ENCODE measurements around the gene CPED1. TPM values are rescaled to one million over a fixed set of nuclear protein-coding genes. Genes with fewer than 3 reads are reported as not detected.

CPED1 gene
- total and polyA plus RNA-seq, 10 of the 15 experiments (the other 5 are each of a cell fraction or from before 2014, with no cell fraction given), result 0.01 to 0.77 (median 0.10) TPM; not detected in 1

DNA sequence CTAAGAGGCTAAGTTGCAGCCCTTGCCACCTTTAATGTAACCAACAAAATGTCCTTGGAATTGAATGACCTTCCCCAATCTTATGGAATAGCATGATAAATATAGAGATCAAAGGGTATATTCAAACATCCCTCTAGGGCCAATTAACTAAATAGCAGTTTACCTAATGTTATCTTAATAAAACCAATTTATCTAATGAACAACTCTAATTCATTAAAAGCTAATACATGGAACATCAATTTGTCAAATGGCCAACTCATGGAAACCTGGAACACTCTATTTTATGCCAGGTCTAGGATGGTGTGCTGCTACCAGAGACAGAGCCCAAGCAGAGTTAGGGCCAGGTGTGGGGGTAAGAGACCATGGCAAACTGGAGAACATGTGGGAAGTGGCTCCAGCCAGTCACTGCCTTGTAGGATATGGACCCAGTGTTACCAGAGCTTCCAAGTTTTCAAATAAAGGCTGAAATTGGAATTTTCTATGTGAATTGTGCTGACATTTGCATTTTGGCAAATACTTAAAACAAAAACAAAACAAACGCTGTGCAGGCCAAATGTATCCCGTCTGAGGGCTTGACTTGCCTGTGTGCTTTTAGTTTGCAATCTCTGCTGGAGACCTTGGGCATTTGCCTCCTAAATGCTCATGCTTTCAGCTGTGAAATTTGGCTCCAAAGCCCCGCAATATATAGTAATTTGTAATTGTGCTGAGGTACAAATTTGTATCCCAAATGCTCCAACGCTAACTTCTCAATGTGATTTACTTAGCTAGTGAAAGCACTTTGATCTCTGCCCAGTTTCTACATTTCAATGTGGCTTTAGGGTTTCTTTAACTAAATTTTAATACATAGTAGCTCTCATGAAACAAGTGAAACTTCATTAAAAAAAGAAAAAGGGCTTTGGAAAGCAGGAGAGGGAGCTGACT, 55.1 kb downstream of the CPED1 start:
- WGBS (ENCODE audit: insufficient coverage, insufficient replicate concordance, low lambda C conversion rate, missing lambda C conversion rate), result 45% methylated on average over 4 of the region's 4 CpGs
- no peaks in the 10 kb centered on the region for H4K20me1 ChIP-seq (ENCODE audit: control insufficient read depth, insufficient read depth)
- ChIA-PET CTCF (interaction anchor here (0.7 kb wide), 1 partner anchor 16 kb away, joined by 3 read pairs; no protein-coding TSS in a partner anchor), SMC1A (ENCODE audit: uncharacterized antibody, unreplicated experiment) (interaction anchor here (0.6 to 1.6 kb wide), 5 partner anchors 16 to 715 kb away, joined by 3 to 4 read pairs (median 3); no protein-coding TSS in a partner anchor), RAD21 (ENCODE audit: unreplicated experiment) (no interaction called here), POLR2A (no interaction called here)
- H3K79me2 ChIP-seq (ENCODE audit: control insufficient read depth, insufficient read depth, low read length), result no peaks in the 10 kb centered on the region
- TF ChIP-seq CHD4 (IDR thresholded peaks at IDR 0.05) (no peak), ZNF274 (IDR thresholded peaks at IDR 0.05; ENCODE audit: insufficient read depth, insufficient read length) (no peak)
- no peak overlapping the region for H3K27ac ChIP-seq (ENCODE audit: control insufficient read depth, insufficient read depth)
- no peak for FAIRE-seq
- no peaks in the 10 kb centered on the region for H3K4me1 ChIP-seq (ENCODE audit: control insufficient read depth, insufficient read depth, low read length)
- H3K9me3 ChIP-seq (replicated peaks; ENCODE audit: control insufficient read depth, insufficient read depth, low read length), result no peaks in the 10 kb centered on the region
- BruUV-seq (replicated peaks), result no TSS peak
- no peaks in the 10 kb centered on the region for H3K27me3 ChIP-seq (replicated peaks in 1 of 2; ENCODE audit: control insufficient read depth in 2 of 2, insufficient read depth in 2 of 2, low read length in 1 of 2)
- H2AFZ ChIP-seq (ENCODE audit: control insufficient read depth, low read depth, low read length), result no peak overlapping the region
- in situ Hi-C loops (cut with MboI), result no loop called here
- no peaks in the 10 kb centered on the region for H3K36me3 ChIP-seq (ENCODE audit: control insufficient read depth in 2 of 2, insufficient read depth in 2 of 2, low read length in 1 of 2)
- H3K4me3 ChIP-seq, result no peak overlapping the region
- H3K4me2 ChIP-seq (ENCODE audit: control insufficient read depth, insufficient read depth), result no peak overlapping the region
- intact Hi-C loops (cut with micrococcal nuclease; ENCODE audit: unreplicated experiment), result no loop called here
- no peak overlapping the region for H3K9ac ChIP-seq (ENCODE audit: control insufficient read depth, insufficient read depth, low read length)
- DNase-seq (ENCODE audit: low read depth, low spot score), result no peak
- no peak for ATAC-seq

DNA sequence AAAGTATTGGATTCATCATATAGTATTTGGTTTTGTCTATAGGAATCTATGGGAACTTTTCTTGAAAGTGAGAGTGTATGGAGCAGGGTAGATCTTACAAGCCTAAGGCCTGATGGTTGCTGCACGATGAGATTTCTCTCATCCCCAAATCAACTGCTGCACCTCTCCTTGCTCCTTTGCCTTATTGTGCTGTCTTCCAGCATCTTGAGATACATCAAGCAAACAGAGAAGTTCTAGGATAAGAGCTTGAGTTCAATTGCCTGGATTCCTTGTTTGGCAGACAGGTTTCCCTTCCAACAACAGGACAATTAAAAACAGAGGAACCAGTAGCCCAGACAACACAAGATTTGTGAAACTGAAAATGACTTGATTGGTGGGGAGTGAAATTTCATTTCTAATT, 56.6 kb downstream of the CPED1 start:
- Histone ChIP-seq H3K4me2 (ENCODE audit: control insufficient read depth, insufficient read depth) (no peak overlapping the region), H2AFZ (ENCODE audit: control insufficient read depth, low read depth, low read length) (no peak overlapping the region), H3K27me3 (replicated peaks in 1 of 2; ENCODE audit: control insufficient read depth in 2 of 2, insufficient read depth in 2 of 2, low read length in 1 of 2) (no peaks in the 10 kb centered on the region), H3K9ac (ENCODE audit: control insufficient read depth, insufficient read depth, low read length) (no peak overlapping the region), H4K20me1 (ENCODE audit: control insufficient read depth, insufficient read depth) (no peaks in the 10 kb centered on the region), H3K9me3 (replicated peaks; ENCODE audit: control insufficient read depth, insufficient read depth, low read length) (no peaks in the 10 kb centered on the region), H3K79me2 (ENCODE audit: control insufficient read depth, insufficient read depth, low read length) (no peaks in the 10 kb centered on the region), H3K27ac (ENCODE audit: control insufficient read depth, insufficient read depth) (no peak overlapping the region), H3K36me3 (ENCODE audit: control insufficient read depth in 2 of 2, insufficient read depth in 2 of 2, low read length in 1 of 2) (no peaks in the 10 kb centered on the region), H3K4me1 (ENCODE audit: control insufficient read depth, insufficient read depth, low read length) (no peaks in the 10 kb centered on the region), H3K4me3 (no peak overlapping the region)
- RAD21 ChIA-PET (ENCODE audit: unreplicated experiment), result no interaction called here
- POLR2A ChIA-PET, result no interaction called here
- DNase-seq (ENCODE audit: low read depth, low spot score) (no peak), ATAC-seq (no peak), FAIRE-seq (peak; percentile 38)
- SMC1A ChIA-PET (ENCODE audit: uncharacterized antibody, unreplicated experiment), result interaction anchor here (1.6 kb wide), 1 partner anchor 31 kb away, joined by 3 read pairs; no protein-coding TSS in a partner anchor
- in situ Hi-C loops (cut with MboI), result no loop called here
- WGBS (ENCODE audit: insufficient coverage, insufficient replicate concordance, low lambda C conversion rate, missing lambda C conversion rate), result 47% methylated on average over 1 of the region's 1 CpG
- intact Hi-C loops (cut with micrococcal nuclease; ENCODE audit: unreplicated experiment), result no loop called here
- CTCF ChIA-PET, result no interaction called here
- no TSS peak for BruUV-seq (replicated peaks)
- TF ChIP-seq JUNB (IDR thresholded peaks at IDR 0.05) (no peak), REST (IDR thresholded peaks at IDR 0.05; ENCODE audit: low read depth, low read length) (no peak), DPF2 (IDR thresholded peaks at IDR 0.05) (no peak), ASH2L (IDR thresholded peaks at IDR 0.05; ENCODE audit: borderline replicate concordance, low read depth) (no peak), EED (IDR thresholded peaks at IDR 0.05; ENCODE audit: low read depth) (no peak), PAX8 (IDR thresholded peaks at IDR 0.05) (no peak)
- TF ChIP-seq, protein P1, sequence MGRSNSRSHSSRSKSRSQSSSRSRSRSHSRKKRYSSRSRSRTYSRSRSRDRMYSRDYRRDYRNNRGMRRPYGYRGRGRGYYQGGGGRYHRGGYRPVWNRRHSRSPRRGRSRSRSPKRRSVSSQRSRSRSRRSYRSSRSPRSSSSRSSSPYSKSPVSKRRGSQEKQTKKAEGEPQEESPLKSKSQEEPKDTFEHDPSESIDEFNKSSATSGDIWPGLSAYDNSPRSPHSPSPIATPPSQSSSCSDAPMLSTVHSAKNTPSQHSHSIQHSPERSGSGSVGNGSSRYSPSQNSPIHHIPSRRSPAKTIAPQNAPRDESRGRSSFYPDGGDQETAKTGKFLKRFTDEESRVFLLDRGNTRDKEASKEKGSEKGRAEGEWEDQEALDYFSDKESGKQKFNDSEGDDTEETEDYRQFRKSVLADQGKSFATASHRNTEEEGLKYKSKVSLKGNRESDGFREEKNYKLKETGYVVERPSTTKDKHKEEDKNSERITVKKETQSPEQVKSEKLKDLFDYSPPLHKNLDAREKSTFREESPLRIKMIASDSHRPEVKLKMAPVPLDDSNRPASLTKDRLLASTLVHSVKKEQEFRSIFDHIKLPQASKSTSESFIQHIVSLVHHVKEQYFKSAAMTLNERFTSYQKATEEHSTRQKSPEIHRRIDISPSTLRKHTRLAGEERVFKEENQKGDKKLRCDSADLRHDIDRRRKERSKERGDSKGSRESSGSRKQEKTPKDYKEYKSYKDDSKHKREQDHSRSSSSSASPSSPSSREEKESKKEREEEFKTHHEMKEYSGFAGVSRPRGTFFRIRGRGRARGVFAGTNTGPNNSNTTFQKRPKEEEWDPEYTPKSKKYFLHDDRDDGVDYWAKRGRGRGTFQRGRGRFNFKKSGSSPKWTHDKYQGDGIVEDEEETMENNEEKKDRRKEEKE (IDR thresholded peaks at IDR 0.05), result no peak
